Activated effector memory CD4-positive, alpha-beta T cell treated with Interleukin-2 at 50 U/mL for 16 hours (primary cell): ENCODE data around the gene RAPGEF1.
"Not testable (repeated sequence)": the region's sequence is repeated elsewhere in the genome, so short reads cannot be mapped to it uniquely, and the experiment has no call there.

Experiments used
- DNase-seq: peaks from one replicate; pipeline ENCODE4 v3.0.0-alpha.2; 2020

RAPGEF1 gene, protein sequence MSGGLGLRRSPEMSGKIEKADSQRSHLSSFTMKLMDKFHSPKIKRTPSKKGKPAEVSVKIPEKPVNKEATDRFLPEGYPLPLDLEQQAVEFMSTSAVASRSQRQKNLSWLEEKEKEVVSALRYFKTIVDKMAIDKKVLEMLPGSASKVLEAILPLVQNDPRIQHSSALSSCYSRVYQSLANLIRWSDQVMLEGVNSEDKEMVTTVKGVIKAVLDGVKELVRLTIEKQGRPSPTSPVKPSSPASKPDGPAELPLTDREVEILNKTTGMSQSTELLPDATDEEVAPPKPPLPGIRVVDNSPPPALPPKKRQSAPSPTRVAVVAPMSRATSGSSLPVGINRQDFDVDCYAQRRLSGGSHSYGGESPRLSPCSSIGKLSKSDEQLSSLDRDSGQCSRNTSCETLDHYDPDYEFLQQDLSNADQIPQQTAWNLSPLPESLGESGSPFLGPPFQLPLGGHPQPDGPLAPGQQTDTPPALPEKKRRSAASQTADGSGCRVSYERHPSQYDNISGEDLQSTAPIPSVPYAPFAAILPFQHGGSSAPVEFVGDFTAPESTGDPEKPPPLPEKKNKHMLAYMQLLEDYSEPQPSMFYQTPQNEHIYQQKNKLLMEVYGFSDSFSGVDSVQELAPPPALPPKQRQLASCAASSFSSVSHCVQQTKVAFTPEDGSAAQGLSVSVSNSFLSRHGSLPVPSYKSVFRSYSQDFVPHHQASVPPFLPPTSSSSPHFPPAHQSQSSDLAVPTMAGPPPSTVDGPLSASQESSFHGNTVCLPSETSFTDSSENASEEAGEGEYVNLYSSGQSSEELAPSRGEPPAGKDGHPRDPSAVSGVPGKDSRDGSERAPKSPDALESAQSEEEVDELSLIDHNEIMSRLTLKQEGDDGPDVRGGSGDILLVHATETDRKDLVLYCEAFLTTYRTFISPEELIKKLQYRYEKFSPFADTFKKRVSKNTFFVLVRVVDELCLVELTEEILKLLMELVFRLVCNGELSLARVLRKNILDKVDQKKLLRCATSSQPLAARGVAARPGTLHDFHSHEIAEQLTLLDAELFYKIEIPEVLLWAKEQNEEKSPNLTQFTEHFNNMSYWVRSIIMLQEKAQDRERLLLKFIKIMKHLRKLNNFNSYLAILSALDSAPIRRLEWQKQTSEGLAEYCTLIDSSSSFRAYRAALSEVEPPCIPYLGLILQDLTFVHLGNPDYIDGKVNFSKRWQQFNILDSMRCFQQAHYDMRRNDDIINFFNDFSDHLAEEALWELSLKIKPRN (N-terminal part only)

DNA sequence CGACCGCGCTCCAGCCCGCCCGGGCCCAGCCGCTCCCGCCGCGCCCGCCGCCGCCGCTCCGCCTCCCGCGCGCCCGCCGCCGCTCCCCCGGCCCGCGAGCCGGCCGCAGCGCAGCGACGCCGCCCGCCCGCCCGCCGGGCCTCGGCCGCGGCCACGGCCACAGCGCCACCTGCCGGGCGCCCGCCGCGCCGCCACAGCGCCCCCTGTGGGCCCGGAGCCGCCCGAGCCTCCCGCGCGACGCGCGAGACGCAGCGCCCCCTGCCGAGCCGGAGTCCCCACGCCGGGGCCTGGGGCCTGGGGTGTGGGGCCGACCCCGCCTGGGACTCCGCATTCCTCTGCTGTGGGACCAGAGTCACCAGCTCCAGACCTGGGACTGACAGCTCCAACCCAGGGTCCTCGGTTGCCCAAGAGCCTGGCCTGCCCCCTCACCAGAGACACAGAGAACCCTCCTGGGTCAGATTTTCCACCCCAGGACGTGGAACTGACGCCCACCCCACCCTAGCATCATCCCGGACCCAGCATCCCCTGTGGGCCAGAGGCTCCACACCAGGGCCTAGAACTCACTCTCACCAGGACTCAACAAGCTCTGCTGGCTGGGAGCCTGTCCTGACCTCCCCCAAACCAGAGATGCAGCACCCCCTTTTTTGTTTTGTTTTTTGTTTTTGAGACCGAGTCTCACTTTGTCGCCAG, at the start of gene RAPGEF1:
Gene RAPGEF1, minus strand, starts transcription at position 118 of the 690 bp plus-strand sequence. CDS start 246 bp downstream, outside the sequence.
- peak; percentile 77 for DNase-seq

DNA sequence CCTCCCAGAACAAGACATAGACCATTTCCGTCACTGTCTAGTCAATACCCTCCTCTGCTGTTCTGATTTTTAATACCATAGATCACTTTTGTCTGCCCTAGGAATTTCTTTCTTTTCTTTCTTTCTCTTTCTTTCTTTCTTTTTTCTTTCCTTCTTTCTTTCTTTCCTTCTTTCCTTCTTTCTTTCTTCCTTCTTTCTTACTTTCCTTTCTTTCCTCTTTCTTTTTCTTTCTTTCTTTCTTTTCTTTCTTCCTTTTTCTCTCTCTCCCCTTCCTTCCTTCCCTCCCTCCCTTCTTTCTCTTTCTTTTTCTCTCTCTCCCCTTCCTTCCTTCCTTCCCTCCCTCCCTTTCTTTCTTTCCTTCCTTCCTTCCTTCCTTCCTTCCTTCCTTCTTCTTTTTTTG, 49.0 kb upstream of the RAPGEF1 start:
- DNase-seq, result no peak

DNA sequence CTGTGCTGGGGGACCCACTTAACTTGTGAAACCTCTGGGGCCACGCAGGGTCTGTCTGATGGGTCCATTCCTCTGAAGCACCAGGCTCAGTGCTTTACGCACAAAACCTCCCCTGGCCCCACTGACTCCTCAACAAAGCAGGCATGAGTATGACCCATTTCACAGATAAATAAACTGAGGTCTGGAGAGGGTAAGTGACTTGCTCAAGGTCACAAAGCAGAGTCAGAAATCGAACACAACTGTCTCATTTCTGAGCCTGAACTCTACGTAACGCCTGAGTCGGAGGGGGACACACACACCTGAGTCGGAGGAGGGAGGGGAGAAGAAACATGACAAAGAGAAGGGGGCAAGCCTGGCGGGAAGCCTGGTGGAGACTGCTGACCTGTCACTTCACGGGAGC, 48.0 kb upstream of the RAPGEF1 start:
- no peak for DNase-seq

DNA sequence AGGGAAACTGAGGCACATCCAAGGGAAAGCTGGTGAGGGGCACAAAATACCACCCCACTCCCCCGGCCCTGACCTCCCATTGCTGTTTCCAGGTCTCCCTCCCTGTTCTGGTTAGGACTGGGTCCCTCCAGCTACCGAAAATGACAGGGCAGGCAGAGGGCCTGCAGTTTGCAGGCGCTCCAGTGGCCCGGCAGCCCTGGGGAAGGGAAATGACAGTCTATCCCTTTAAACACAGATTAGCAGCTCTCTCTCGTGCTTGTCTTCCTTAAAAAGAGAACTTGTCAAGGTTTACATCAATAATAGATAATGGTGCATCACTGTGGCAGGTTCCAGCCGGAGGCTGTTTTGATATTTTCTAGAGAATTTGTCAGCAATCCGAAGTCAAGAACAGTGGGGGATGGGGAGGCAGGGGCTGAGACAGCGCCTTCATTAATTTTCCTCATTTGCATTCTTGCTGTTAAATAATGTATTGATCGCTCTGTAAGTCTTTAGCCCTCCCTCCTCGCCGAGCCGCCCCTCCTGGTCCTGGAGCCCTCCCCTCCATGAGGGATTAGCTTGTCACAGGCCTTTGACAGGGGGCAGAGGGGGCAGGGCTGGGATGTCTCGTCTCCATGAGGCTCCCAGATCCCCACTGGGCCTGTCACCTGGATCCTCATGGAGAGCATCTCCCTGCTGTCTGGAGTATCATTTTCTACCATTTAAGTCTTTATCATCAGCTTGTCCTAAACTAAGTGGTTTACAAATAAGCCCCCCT, 45.0 kb upstream of the RAPGEF1 start:
- no peak for DNase-seq

DNA sequence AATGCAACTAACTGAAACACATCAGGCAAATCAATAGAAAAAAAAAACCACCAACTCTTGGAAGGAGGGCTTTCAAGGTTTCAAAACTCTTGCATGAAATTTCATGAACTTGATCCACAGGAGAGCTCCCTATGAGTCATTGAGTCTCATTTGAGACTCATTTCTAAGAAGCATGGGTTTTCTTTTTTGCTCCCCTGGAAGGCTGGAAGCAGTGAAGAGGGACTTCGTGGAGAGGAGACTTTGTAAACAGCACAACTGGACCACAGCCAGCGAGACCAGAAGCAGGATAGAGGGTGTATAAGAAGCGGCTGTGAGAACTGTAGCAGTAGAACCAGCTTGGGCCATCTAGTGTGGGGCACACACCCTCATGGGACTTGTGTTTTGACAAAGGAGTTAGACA, 41.2 kb upstream of the RAPGEF1 start:
- DNase-seq, result no peak

DNA sequence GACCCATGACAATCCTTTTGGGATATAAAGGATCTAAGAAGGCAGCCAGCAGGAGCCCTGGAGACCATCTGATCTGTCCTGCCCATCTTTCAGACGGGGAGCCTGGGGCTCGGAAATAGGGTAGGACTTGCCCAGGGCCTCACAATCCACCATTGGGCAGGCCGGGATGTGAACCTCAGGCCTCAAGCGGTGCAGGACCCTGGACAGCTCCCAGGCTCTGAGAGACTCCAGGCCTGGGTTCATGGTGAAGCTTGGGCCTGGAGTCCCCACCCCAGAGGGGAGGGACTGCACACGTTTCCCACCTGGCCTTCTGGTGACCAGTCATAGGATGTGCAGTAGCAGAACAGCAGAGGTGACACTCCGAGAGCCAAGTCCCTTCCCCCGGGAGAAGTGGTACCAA, 36.6 kb upstream of the RAPGEF1 start:
- DNase-seq, result no peak

DNA sequence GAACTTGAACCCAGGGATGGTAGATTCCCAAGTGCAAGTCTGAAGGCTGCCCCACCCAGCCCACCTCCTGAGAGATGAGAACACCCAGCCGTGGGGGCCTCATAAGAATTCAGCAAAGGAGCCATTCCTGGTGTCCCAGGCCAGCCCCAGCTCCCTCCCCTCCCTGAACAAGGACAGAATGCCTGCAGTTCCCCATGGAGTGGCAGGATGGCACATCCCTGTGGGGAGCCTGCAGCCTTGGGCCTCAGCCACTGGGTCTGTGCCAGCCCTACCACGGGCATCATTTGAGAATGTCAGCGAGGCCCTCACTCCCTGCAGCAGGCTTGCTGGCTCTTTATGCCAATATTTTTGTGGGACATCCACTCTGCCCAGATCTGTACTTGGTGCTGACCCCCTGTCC, 36.2 kb upstream of the RAPGEF1 start:
- DNase-seq, result no peak

DNA sequence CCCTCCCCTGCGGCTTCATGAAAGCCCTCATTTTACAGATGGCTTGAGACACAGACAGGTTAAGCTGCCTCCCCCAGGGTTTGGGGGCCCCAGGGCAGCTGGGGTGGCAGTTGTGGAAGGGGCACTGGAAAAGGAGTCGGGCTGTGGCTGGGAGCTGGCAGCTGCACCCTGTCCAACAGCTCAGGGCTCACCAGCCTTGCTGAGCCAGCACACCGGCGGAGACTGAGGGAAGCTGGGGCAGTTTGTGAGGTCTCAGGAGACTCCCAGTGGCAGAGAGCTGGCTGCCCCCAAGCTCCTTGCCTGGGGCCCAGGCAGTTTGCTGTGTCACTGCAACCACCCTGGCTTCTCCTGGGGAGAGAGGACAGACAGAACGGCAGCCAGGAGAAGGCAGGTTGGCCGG, 34.8 kb upstream of the RAPGEF1 start:
- DNase-seq, result no peak

DNA sequence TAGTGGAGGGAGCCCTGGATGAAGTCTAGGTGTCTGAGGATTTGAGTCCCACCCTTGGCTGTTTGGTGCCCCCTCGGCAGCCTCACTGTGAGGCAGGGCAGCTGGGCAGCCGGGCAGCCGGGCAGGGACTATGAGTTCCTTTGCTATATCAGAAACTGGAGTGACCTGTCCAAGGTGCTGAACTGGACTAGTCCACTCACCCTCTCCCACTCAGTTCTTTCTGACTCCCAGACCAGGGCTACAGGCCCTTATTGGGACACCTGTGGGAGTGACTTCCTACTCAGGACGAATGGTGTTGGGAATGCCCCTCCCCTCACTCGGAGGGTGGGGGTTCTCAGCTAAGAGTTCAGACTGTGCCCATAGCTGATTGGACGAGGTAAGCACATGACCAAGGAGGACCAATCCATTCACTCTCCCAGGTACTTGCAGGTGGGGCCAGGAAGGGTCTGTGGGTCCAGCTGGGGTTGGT, 34.1 kb upstream of the RAPGEF1 start:
- DNase-seq, result no peak

DNA sequence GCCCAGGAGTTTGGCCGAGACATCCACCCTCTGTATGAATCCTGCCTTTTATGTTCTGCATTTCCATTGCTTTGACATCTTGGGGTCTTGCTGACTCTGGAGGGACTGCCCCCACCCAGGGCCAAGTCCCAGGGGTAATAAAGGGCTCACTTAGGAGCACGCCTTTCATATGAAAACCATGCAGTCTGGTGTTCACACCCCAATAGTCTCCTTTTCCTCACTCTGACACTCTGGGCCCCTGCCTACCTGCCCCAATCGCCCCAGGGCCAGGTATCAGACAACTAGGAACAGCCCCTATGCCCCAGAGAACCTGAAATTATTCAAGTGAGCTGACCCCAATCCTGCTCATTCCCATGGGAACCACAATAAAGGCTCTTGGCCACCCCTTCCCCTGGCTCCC, 33.1 kb upstream of the RAPGEF1 start:
- no peak for DNase-seq

DNA sequence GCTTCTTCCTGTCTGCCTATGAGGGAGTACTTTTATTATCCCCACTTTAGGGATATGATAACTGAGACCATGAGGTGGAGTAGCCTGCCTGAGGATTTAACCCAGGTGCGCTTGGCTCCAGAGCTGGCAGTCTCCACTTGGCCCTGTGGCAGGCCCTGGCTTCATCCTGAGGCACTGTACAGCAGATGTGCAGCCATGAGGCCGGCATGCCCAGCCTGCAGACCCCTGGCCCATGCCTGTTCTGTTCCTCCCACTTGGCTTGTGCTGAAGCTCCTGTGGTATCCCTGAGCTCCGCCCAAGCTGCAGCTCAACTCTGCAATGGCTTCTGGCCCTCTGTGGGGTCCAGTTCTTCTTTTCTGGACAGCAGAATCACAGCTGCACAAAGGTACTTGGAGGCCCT, 31.8 kb upstream of the RAPGEF1 start:
- no peak for DNase-seq

DNA sequence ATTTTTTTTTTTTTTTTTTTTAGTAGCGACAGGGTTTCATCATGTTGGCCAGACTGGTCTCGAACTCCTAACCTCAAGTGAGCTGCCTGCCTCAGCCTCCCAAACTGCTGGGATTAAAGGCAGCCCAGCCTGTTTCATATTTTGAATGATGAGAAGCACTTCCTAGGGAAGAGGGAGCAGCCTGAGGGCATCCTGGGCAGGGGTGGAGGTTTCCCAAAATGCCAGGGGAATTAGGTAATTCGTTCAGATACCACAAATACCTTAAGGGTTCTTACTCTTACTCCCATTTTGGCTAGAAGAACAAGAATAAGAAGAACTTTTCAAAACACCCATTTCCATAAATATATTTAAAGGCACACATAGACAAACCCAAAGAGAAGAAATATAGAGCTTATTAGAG, 29.5 kb upstream of the RAPGEF1 start:
- DNase-seq, result no peak

DNA sequence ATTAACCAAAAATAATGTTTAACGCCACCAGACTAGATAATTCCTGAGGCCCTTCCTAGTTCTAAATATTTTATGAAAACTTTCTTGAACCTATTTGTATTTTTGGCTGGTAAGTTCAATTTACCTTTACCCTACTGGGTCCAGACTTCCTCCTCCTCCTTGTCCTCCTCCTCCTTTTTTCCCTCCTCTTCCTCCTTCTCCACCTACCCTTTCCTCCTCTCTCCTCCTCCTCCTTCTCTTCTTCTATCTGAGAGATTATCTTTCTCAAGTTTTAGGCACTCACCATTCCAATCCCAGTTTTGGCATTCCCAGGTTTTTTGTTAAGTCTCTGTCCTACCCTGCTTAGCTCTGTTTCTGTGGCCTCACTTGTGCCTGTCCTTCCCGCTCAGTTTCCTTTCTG, 24.7 kb upstream of the RAPGEF1 start:
- DNase-seq, result no peak

DNA sequence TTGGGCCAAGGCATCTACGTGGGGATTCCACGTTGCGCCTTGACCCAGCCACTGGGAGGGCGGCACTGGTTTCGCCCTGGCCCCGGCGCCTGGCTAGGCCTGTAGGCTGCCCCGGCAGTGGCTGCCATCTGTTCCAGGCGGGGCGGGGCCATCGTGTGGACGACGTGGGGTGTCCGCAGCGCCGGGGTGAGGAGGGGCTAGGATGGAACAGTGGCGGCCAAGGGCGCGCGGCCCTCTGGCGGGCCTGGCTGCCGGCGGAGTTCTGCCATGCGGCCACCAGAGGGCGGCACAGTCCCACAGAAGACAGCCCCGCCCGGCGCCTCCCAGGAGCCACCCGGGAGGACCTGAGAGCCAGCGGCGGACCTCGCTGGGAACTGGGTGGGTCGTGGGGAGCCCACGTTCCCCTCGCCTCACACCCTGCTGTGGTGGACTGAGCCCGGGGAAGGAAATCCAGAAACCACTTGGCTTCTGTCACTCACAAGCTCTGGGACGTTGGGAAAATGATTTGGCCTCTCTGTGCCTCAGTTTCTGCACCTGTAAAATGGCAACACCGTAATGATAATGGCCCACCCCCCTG, 22.6 kb upstream of the RAPGEF1 start:
- DNase-seq, result peak; percentile 62

DNA sequence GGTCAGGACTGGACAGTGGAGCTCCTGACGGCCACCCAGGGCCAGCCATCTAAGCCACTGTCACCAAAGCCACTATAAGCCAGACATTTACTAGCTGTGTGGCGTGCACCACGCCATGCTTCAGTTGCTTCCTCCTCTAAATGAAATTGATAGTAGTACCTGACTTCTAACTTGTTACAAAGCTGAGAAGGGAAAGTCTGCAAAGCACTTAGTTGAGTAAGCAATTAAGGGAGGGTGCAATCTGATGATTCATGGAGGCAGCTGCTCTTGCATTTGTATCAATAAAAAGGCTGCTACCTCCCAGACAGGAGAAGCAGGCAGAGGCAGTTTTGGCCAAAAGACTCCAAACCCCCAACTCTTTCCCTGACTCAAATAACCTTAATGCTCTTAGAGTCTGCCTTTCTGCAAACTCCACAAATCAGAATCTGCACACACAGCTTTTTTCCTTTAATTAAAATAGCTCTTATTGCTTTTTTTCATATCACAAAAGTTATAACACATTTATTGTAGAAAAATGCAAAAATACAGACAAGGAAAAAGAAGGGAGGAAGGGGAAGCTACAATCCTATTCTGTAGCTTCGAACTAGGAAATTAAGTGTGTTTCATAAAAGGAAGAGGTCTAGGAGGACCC, 19.3 kb upstream of the RAPGEF1 start:
- DNase-seq, result no peak

DNA sequence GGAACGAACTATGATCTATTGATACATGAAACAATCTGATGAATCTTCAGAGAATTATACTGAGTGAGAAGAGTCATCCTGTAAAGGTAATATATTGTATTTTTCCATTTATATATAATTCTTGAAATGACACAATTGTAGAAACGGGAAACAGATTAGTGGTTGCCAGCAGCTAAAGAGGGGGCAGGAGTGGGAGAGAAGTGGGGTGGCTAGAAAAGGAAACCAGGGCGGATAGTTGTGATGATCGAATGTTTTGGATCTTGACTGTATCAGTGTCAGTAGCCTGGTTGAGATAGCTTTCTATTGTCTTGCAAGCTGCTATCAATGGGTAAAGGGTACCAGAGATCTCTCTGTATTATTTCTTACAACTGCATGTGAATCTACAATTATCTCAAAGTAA, 17.7 kb upstream of the RAPGEF1 start:
- DNase-seq, result no peak

DNA sequence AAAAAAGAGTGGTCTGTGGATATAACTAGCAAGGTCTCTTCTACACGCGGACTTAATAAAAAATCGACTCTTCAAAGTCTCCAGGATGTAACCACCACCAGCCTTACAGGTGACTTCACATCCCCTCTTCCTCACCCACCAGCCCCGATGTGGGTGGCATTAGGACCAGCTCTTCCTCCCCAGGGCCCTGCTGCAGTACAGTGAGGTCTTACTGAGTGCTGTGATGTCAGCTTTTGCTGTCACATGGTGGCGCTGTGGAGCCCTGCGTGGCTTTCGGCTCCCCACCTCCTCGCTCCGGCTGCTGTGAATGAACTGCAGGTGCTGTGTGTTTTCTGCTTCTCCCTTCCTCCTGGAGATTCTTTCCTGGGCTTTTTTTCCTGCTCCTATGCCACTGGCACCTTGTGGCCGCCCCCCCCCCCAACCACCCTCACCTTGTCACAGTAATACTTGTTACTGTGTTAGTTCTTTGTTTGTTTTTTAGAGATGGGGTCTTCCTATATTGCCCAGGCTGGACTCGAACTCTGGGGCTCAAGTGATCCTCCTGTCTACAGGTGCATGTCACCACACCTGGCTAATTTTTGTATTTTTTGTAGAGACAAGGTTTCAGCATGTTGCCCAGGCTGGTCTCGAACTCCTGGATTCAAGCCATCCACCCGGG, 15.8 kb upstream of the RAPGEF1 start:
- peak; percentile 77 for DNase-seq

DNA sequence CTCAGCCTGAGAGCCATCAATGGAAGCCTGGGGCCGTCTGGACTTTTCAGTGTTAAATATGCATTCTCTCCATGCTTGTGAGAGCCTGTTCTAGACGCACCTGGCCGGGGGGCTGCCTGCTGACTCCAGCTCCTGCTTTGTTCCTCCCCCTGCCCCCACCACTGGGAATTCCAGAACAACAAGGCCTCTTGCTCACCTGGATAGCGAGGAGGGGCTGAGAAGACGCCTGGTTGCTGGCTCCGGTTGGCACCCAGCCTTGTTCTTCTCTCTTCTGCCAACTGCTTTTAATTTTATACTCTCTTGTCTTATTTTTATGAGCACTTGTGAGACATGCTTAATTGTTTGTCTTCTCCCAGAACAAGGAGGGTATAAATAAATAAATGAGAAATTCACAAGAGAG, 15.0 kb upstream of the RAPGEF1 start:
- no peak for DNase-seq

DNA sequence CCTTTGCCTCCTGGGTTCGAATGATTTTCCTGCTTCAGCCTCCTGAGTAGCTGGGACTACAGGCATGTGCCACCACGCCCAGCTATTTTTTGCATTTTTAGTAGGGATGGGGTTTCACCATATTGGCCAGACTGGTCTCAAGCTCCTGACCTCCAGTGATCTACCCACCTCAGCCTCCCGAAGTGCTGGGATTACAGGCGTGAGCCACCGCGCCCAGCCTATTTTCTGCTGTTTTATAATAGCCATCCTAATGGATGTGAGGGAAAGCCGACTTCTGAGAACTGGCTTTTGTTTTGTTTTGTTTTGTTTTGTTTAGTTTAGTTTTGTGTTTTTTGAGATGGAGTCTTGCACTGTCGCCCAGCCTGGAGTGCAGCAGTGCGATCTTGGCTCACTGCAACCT, 13.9 kb upstream of the RAPGEF1 start:
- DNase-seq, result not testable (repeated sequence)

DNA sequence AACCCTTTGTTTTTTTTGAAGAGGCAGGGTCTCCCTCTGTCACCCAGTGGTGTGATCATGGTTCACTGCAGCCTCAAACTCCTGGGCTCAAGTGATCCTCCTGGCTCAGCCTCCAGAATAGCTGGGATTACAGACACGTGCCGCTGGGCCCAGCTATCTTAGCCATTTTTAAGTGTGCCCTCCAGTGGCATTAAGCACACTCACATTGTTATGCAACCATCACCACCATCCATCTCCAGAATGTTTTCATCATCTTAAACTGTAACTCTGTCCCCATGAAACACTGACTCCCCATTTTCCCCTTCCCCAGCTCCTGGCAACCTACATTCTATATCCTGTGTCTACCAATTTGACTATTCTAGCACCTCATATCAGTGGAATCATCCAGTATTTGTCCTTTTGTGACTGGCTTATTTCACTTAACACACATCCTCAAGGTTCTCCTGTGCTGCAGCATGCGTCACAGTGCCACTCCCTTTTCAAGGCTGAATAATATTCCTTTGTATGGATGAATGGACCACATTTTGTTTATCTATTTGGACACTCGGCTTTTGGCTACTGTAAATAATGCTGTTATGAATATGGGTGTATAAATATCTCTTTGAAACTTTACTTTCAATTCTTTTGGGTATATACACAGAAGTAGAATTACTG, 12.5 kb upstream of the RAPGEF1 start:
- no peak for DNase-seq
